ENCODE results near the gene PDGFC. TPM values are rescaled to one million over a fixed set of nuclear protein-coding genes. Genes with fewer than 3 reads are reported as not detected.

Gene PDGFC
- total RNA-seq, 1 experiment from 2014 or later, result 64.5 TPM

DNA sequence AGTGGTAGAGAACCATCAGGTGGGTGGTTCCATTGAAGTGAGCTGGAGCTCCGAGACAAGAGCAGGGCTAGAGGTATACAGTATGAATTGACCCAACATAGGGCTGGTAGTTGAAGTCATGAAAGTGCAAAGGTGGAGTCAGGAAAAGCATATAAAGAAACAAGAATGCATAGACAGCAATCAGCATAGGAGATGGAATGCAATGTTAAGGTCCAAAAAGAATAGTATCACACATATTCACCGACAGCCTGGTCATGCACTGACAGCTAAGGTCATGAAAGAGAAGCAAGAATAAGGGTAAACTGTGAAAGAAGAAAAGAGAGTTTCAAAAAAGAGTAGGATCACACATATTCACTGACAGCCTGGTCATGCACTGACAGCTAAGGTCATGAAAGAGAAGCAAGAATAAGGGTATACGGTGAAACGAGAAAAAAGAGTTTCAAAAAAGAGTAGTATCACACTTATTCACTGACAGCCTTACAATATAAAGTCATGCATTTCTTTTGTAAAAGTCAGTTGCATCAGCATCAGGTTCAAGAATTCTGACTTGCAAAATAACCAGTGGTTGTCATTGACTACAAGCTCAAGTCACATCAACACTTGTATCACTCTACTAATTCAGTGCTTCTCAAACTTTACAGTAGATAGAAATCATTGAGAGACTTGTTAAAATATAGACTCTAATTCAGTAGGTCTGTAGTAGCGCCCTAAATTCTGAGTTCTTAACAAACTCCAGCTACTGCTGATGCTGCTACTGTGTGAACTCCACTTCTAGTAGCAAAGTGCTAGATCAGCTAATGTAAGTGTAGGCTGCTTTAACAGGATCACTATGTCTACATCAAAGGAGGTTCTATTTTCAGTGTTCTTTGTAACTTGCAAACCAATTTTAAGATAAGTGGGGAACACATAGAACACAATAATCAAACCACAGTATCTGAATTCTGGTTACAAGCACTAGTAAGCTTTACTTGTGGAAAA lies 221.9 kb downstream of the PDGFC start:
- no TSS peak for BruUV-seq (replicated peaks)
- Mint-ChIP-seq H3K4me3 (ENCODE audit: low read depth, unreplicated experiment) (no peak overlapping the region), H3K36me3 (ENCODE audit: insufficient read depth, unreplicated experiment) (no peaks in the 10 kb centered on the region)

DNA sequence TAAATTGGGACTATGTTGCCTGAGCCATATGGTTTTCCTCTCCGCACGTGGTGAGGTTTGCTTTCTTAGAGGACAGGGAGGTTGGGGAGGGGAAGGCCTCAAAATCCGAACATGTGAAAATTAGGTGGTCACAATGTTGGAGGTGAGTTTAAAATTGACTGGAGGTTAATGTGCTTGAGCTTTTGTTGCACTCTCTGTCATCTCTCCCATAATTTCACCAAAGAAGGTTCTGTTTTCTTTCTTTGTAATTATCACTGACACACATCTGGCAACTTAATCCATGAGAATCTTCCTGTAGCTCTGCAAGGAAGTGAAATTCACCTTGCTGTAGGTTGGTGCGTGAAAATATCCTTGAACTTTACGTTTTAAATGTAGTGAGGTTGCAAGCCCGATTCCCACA lies 225.5 kb downstream of the PDGFC start:
- intact Hi-C loops (cut with micrococcal nuclease; ENCODE audit: unreplicated experiment), result no loop called here
- H3K4me1 Mint-ChIP-seq (ENCODE audit: low read depth, unreplicated experiment), result no peaks in the 10 kb centered on the region
- peaks cover 5% of the 10 kb centered on the region for H3K9me3 Mint-ChIP-seq (ENCODE audit: low read depth, unreplicated experiment)
- H3K27ac Mint-ChIP-seq (ENCODE audit: unreplicated experiment), result no peak overlapping the region
- no peaks in the 10 kb centered on the region for H3K36me3 Mint-ChIP-seq (ENCODE audit: insufficient read depth, unreplicated experiment)
- TF ChIP-seq, protein P1, sequence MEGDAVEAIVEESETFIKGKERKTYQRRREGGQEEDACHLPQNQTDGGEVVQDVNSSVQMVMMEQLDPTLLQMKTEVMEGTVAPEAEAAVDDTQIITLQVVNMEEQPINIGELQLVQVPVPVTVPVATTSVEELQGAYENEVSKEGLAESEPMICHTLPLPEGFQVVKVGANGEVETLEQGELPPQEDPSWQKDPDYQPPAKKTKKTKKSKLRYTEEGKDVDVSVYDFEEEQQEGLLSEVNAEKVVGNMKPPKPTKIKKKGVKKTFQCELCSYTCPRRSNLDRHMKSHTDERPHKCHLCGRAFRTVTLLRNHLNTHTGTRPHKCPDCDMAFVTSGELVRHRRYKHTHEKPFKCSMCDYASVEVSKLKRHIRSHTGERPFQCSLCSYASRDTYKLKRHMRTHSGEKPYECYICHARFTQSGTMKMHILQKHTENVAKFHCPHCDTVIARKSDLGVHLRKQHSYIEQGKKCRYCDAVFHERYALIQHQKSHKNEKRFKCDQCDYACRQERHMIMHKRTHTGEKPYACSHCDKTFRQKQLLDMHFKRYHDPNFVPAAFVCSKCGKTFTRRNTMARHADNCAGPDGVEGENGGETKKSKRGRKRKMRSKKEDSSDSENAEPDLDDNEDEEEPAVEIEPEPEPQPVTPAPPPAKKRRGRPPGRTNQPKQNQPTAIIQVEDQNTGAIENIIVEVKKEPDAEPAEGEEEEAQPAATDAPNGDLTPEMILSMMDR (IDR thresholded peaks at IDR 0.05; ENCODE audit: unreplicated experiment), result no peak
- BruUV-seq (replicated peaks), result no TSS peak
- H3K4me3 Mint-ChIP-seq (ENCODE audit: low read depth, unreplicated experiment), result no peak overlapping the region
- no peaks in the 10 kb centered on the region for H3K27me3 Mint-ChIP-seq (ENCODE audit: unreplicated experiment)
- DNase-seq, result no peak
- CTCF ChIA-PET, result no interaction called here

More for the DNA sequence above, 221.9 kb downstream of the PDGFC start:
- DNase-seq, result no peak
- TF ChIP-seq, protein P1 (IDR thresholded peaks at IDR 0.05; ENCODE audit: unreplicated experiment), result no peak
- Mint-ChIP-seq H3K4me1 (ENCODE audit: low read depth, unreplicated experiment) (peaks cover 2% of the 10 kb centered on the region), H3K27me3 (ENCODE audit: unreplicated experiment) (no peaks in the 10 kb centered on the region), H3K9me3 (ENCODE audit: low read depth, unreplicated experiment) (no peaks in the 10 kb centered on the region), H3K27ac (ENCODE audit: unreplicated experiment) (no peak overlapping the region)
- CTCF ChIA-PET, result no interaction called here
- intact Hi-C loops (cut with micrococcal nuclease; ENCODE audit: unreplicated experiment), result loop anchor here (10.0 kb wide), 1 partner anchor 165 kb away; no protein-coding TSS in a partner anchor

DNA sequence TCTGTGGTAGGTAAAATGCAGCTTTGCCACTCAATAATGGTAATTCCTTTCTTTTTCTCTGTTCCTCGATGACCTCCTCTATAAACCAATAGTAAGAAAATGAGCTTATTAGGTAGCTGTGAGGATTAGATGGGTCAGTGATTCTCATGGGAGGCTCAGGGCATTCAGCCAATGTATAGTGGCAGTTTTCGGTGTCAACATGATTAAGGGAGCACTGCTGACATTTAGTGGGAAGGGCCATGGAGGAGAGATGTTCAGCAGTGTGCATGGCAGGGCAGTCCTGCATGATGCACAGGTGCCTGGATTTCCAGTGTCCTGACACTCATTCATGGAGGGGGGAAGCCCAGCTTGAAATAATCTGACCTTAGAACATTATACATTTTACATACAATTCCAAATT lies 232.8 kb downstream of the PDGFC start:
- DNase-seq, result no peak
- TF ChIP-seq, protein P1 (IDR thresholded peaks at IDR 0.05; ENCODE audit: unreplicated experiment), result no peak
- CTCF ChIA-PET, result no interaction called here

DNA sequence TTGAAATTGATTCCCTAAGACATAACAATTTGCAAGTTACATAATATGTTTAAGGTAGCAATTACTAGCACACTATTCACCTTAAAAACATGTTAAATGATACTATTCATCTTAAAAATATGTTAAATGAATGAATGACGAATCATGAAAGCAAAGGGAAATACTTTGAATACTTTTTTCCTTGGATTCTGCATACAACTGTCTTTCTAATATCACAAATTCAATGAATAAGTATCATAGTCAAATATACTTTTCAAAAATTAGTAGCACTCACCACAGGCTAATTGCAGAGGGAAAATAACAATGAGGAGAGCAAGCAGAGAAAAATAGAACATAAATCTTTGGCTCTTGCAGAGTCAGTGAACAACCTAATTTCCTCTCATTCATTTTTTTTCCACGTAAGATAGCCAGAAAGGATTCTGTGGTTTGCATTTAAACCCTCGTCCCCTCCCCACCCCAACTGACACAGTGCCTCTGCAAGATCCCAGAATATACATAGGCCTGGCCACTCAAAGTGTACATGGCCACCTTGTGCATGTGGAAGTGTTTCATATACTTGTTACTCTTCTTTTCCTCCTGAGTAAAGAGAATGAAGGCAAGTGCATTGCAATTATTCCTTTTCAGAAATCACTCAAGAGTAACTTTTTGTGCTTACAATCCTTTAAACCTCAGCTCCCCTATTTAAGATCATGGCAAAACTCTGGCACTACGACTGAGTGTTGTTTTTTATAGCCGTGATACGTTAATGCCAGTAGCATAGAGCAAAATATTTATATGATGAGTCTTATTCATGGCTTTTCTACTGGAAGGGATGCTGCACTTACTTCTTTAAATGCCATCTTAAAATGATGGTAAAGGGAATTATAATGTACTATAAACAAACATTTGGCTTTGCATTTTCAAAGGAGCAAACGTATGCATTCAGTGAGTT lies 236.4 kb downstream of the PDGFC start:
- intact Hi-C loops (cut with micrococcal nuclease; ENCODE audit: unreplicated experiment), result no loop called here
- CTCF ChIA-PET, result no interaction called here
- Mint-ChIP-seq H3K27me3 (ENCODE audit: unreplicated experiment) (no peaks in the 10 kb centered on the region), H3K36me3 (ENCODE audit: insufficient read depth, unreplicated experiment) (no peaks in the 10 kb centered on the region), H3K9me3 (ENCODE audit: low read depth, unreplicated experiment) (peaks cover 8% of the 10 kb centered on the region), H3K27ac (ENCODE audit: unreplicated experiment) (no peak overlapping the region), H3K4me3 (ENCODE audit: low read depth, unreplicated experiment) (no peak overlapping the region), H3K4me1 (ENCODE audit: low read depth, unreplicated experiment) (peaks cover 8% of the 10 kb centered on the region)
- BruUV-seq (replicated peaks), result no TSS peak
- TF ChIP-seq, protein P1 (IDR thresholded peaks at IDR 0.05; ENCODE audit: unreplicated experiment), result no peak
- no peak for DNase-seq

More for the DNA sequence above, 232.8 kb downstream of the PDGFC start:
- H3K36me3 Mint-ChIP-seq (ENCODE audit: insufficient read depth, unreplicated experiment), result no peaks in the 10 kb centered on the region
- intact Hi-C loops (cut with micrococcal nuclease; ENCODE audit: unreplicated experiment), result no loop called here
- no peak overlapping the region for H3K27ac Mint-ChIP-seq (ENCODE audit: unreplicated experiment)
- no peak overlapping the region for H3K4me3 Mint-ChIP-seq (ENCODE audit: low read depth, unreplicated experiment)
- no peaks in the 10 kb centered on the region for H3K27me3 Mint-ChIP-seq (ENCODE audit: unreplicated experiment)
- peaks cover 8% of the 10 kb centered on the region for H3K4me1 Mint-ChIP-seq (ENCODE audit: low read depth, unreplicated experiment)
- no TSS peak for BruUV-seq (replicated peaks)
- peaks cover 10% of the 10 kb centered on the region for H3K9me3 Mint-ChIP-seq (ENCODE audit: low read depth, unreplicated experiment)

Measured in Calu3 (cell line).